MCF 10A (cell line): ENCODE measurements around the gene SRRT. TPM values are rescaled to one million over a fixed set of nuclear protein-coding genes. Genes with fewer than 3 reads are reported as not detected.

Experiments
- Bru-seq: library from RNA; stranded (reverse); fragments of 400-500 nt; gene quantifications from one replicate; lab custom pipeline; 2021; lab: Mats Ljungman, UMichigan
- BruChase-seq, 2 experiments: library from RNA; stranded (reverse); fragments of 400-500 nt; gene quantifications; one replicate each; lab custom pipeline; 2021; lab: Mats Ljungman, UMichigan
- BruUV-seq: library from RNA; stranded (reverse); fragments of 400-500 nt; replicated peaks from 2 replicates; lab custom pipeline; 2021; lab: Mats Ljungman, UMichigan
- CTCF ChIA-PET: fragments of 300-600 bp; sonication (Branson Sonifier 250); formaldehyde crosslinking; extraction: SDS; loops from one replicate; lab custom pipeline; 2021; ENCODE audit warnings: antibody characterized with exemption, inconsistent platforms; lab: Yijun Ruan, JAX
- POLR2A ChIA-PET: fragments of 300-600, 350-650 bp; sonication (Branson Sonifier 250); formaldehyde crosslinking; extraction: SDS; loops from one replicate; lab custom pipeline; 2020; ENCODE audit warnings: antibody characterized with exemption, inconsistent platforms; lab: Yijun Ruan, JAX
- DNase-seq: peaks from one replicate; pipeline ENCODE4 v3.0.0-alpha.2; 2018; ENCODE audit not compliant: unreplicated experiment
- H3K27ac Mint-ChIP-seq: one replicate; pipeline ENCODE4 v1.8.0; 2022; ENCODE audit warnings: mild to moderate bottlenecking, low read depth, mixed read lengths; ENCODE audit not compliant: unreplicated experiment
- H3K27me3 Mint-ChIP-seq: one replicate; pipeline ENCODE4 v1.8.0; 2022; ENCODE audit warnings: mixed read lengths; ENCODE audit not compliant: insufficient read depth, unreplicated experiment
- H3K36me3 Mint-ChIP-seq: one replicate; pipeline ENCODE4 v1.8.0; 2022; ENCODE audit warnings: mild to moderate bottlenecking, moderate library complexity, mixed read lengths; ENCODE audit not compliant: insufficient read depth, unreplicated experiment
- H3K4me1 Mint-ChIP-seq: one replicate; pipeline ENCODE4 v1.8.0; 2022; ENCODE audit warnings: mixed read lengths; ENCODE audit not compliant: insufficient read depth, unreplicated experiment
- H3K4me3 Mint-ChIP-seq: one replicate; pipeline ENCODE4 v1.8.0; 2022; ENCODE audit warnings: mild to moderate bottlenecking, moderate library complexity, mixed read lengths; ENCODE audit not compliant: unreplicated experiment
- H3K9me3 Mint-ChIP-seq: one replicate; pipeline ENCODE4 v1.8.0; 2022; ENCODE audit warnings: mixed read lengths; ENCODE audit not compliant: unreplicated experiment
- CTCF ChIP-seq: fragments of 200-600 bp; IDR thresholded peaks from one replicate; pipeline ENCODE4 v1.8.0; 2022; ENCODE audit warnings: antibody characterized with exemption, mild to moderate bottlenecking; ENCODE audit not compliant: unreplicated experiment
- intact Hi-C: fragments of 100-400 bp; cut with micrococcal nuclease; formaldehyde crosslinking; loops from 2 replicates; pipeline ENCODE4 v1.14.1; 2022
- long read RNA-seq: library from polyadenylated mRNA; stranded (forward); transcript quantifications from one replicate; pipeline ENCODE4 v2.0.0, GENCODE V29; 2022
- total RNA-seq: library from RNA; stranded (reverse); gene quantifications from 2 replicates; pipeline ENCODE4 v1.2.3, GENCODE V29; 2022

Gene SRRT
- total RNA-seq (111 and 142 TPM in 2 replicates), Bru-seq, nascent RNA (percentile 81 among the genes with signal in this experiment), BruChase-seq, experiment 1, labeled RNA remaining after a 6-hour chase (percentile 93 among the genes with signal in this experiment), BruChase-seq, experiment 2, labeled RNA remaining after a 2-hour chase (percentile 93 among the genes with signal in this experiment)
- long read RNA-seq, transcript SRRT-216 (20 exons, 2,955 nt): minor isoform, 5 of 98 reads
- long read RNA-seq, transcript SRRT-213 (20 exons, 2,905 nt): major isoform, 34 of 98 reads
- long read RNA-seq, transcript SRRT-215 (20 exons, 2,964 nt): minor isoform, 27 of 98 reads
- long read RNA-seq, partial matches to known transcripts: 20 of 98 reads
- long read RNA-seq, other reads (novel, unspliced or antisense): 10 of 98 reads

GRCh38 chr7:100874577-100875355, at the start of gene SRRT:
TSS of gene SRRT (plus strand) at chr7:100875103. CDS start at chr7:100875591, 488 bp downstream.
- Mint-ChIP-seq H3K4me1 (peaks cover 30% of the 10 kb centered on the region), H3K36me3 (peaks cover 94% of the 10 kb centered on the region), H3K27me3 (no peaks in the 10 kb centered on the region), H3K27ac (peak within 1 kb of the TSS; percentile 98), H3K4me3 (peak within 1 kb of the TSS; percentile 97), H3K9me3 (no peaks in the 10 kb centered on the region)
- TF ChIP-seq CTCF: no peak
- TSS peak; percentile 95 for BruUV-seq
- peak; percentile 99 for DNase-seq
- CTCF ChIA-PET: interaction anchor here (0.5 to 2.1 kb wide), 6 partner anchors 12 to 405 kb away, joined by 3 to 10 read pairs (median 3); partner anchors contain the start of genes POP7 and UFSP1
- intact Hi-C loops: no loop called here
- POLR2A ChIA-PET: interaction anchor here (0.6 to 7.2 kb wide), 27 partner anchors 7 to 825 kb away, joined by 3 to 157 read pairs (median 5); partner anchors contain the start of genes EPHB4, FBXO24, LRCH4 and PLOD3

- POLR2A ChIA-PET: interaction anchor here (0.8 to 2.9 kb wide), 9 partner anchors 18 to 119 kb away, joined by 3 to 16 read pairs (median 5); partner anchors contain the start of genes POP7, SLC12A9 and SRRT
- peak overlapping the region; percentile 86 for H3K27ac Mint-ChIP-seq
- CTCF ChIA-PET: interaction anchor here (0.7 to 3.9 kb wide), 5 partner anchors 12 to 120 kb away, joined by 3 to 26 read pairs (median 6); partner anchors contain the start of gene POP7
Observed at GRCh38 chr7:100825215-100825671, 49.7 kb upstream of the SRRT start.

GRCh38 chr7:100825751-100826513, 49.0 kb upstream of the SRRT start:
- Mint-ChIP-seq H3K9me3 (no peaks in the 10 kb centered on the region), H3K27ac (peak overlapping the region; percentile 86), H3K4me3 (peak overlapping the region; percentile 96), H3K27me3 (no peaks in the 10 kb centered on the region), H3K4me1 (peaks cover 21% of the 10 kb centered on the region), H3K36me3 (peaks cover 36% of the 10 kb centered on the region)
- intact Hi-C loops: loop anchor here (1.0 kb wide), 2 partner anchors 27 to 121 kb away; no protein-coding TSS in a partner anchor
- TSS peak; percentile 52 for BruUV-seq
- peak; percentile 67 for DNase-seq
- CTCF ChIA-PET: interaction anchor here (0.7 to 3.9 kb wide), 5 partner anchors 9 to 241 kb away, joined by 3 to 26 read pairs (median 3); partner anchors contain the start of gene POP7
- TF ChIP-seq CTCF: peak; percentile 37
- POLR2A ChIA-PET: interaction anchor here (0.6 to 2.9 kb wide), 12 partner anchors 19 to 1417 kb away, joined by 3 to 16 read pairs (median 5); partner anchors contain the start of genes EPO, POP7, SLC12A9 and SRRT

More at GRCh38 chr7:100825215-100825671, 49.7 kb upstream of the SRRT start:
- BruUV-seq: no TSS peak
- Mint-ChIP-seq H3K9me3 (no peaks in the 10 kb centered on the region), H3K4me1 (peaks cover 21% of the 10 kb centered on the region), H3K27me3 (no peaks in the 10 kb centered on the region), H3K36me3 (peaks cover 42% of the 10 kb centered on the region), H3K4me3 (peak overlapping the region; percentile 96)
- intact Hi-C loops: no loop called here
- no peak for TF ChIP-seq CTCF
- peak; percentile 42 for DNase-seq
